Chondrocyte (in vitro differentiated cells): Measurements from ENCODE around the gene C1RL. TPM values are rescaled to one million over a fixed set of nuclear protein-coding genes. Genes with fewer than 3 reads are reported as not detected.

Experiments used
- DNase-seq: peaks from one replicate; pipeline ENCODE4 v3.0.0; 2021; ENCODE audit warnings: mixed read lengths, low spot score
- H3K27ac Mint-ChIP-seq: one replicate; pipeline ENCODE4 v1.8.0; 2021; ENCODE audit warnings: mild to moderate bottlenecking, moderate library complexity, mixed read lengths; ENCODE audit not compliant: unreplicated experiment
- H3K27me3 Mint-ChIP-seq: 2 replicates; pipeline ENCODE4 v1.8.0; 2021; ENCODE audit warnings: low read depth, mixed read lengths
- H3K36me3 Mint-ChIP-seq: 2 replicates; pipeline ENCODE4 v1.8.0; 2021; ENCODE audit warnings: low read depth, mixed read lengths
- H3K4me1 Mint-ChIP-seq: 2 replicates; pipeline ENCODE4 v1.8.0; 2021; ENCODE audit warnings: low read depth, mild to moderate bottlenecking, mixed read lengths
- H3K4me3 Mint-ChIP-seq: one replicate; pipeline ENCODE4 v1.8.0; 2021; ENCODE audit warnings: mild to moderate bottlenecking, moderate library complexity, mixed read lengths; ENCODE audit not compliant: unreplicated experiment
- H3K9me3 Mint-ChIP-seq: 2 replicates; pipeline ENCODE4 v1.8.0; 2021; ENCODE audit warnings: low read depth, mixed read lengths
- CTCF ChIP-seq: fragments of 200-600 bp; sonication (generic); IDR thresholded peaks from 2 replicates; pipeline ENCODE4 v1.5.0; 2021; ENCODE audit warnings: antibody characterized with exemption, mild to moderate bottlenecking, moderate library complexity
- total RNA-seq: library from RNA; stranded (reverse); gene quantifications from 3 replicates; pipeline ENCODE4 v1.2.1, GENCODE V29; 2021

C1RL gene
- total RNA-seq, 1 donor from 2014 or later: 21.0 TPM

GRCh38 chr12:7103837-7104584, 5.0 kb downstream of the C1RL start:
- no peak for DNase-seq
- H3K36me3 Mint-ChIP-seq: peaks cover 12% of the 10 kb centered on the region
- H3K27ac Mint-ChIP-seq: no peak overlapping the region
- no peak for TF ChIP-seq CTCF
- peaks cover 20% of the 10 kb centered on the region for H3K4me1 Mint-ChIP-seq
- no peaks in the 10 kb centered on the region for H3K27me3 Mint-ChIP-seq
- no peak overlapping the region for H3K4me3 Mint-ChIP-seq
- peaks cover 11% of the 10 kb centered on the region for H3K9me3 Mint-ChIP-seq

- Mint-ChIP-seq H3K9me3 (peaks cover 11% of the 10 kb centered on the region), H3K4me3 (no peak overlapping the region), H3K27me3 (no peaks in the 10 kb centered on the region), H3K27ac (no peak overlapping the region), H3K36me3 (peaks cover 16% of the 10 kb centered on the region), H3K4me1 (peaks cover 7% of the 10 kb centered on the region)
- TF ChIP-seq CTCF: no peak
- DNase-seq: no peak
These were observed 6.4 kb downstream of the C1RL start for GRCh38 chr12:7102582-7102981.

- Mint-ChIP-seq H3K36me3 (peaks cover 16% of the 10 kb centered on the region), H3K27ac (no peak overlapping the region), H3K27me3 (no peaks in the 10 kb centered on the region), H3K4me1 (peaks cover 7% of the 10 kb centered on the region), H3K4me3 (no peak overlapping the region), H3K9me3 (peaks cover 11% of the 10 kb centered on the region)
- DNase-seq: no peak
- no peak for TF ChIP-seq CTCF
These were observed 7.3 kb downstream of the C1RL start for GRCh38 chr12:7101694-7102131.

GRCh38 chr12:7101047-7101693, 7.8 kb downstream of the C1RL start:
- Mint-ChIP-seq H3K27ac (no peak overlapping the region), H3K4me3 (no peak overlapping the region), H3K4me1 (peaks cover 7% of the 10 kb centered on the region), H3K9me3 (peaks cover 7% of the 10 kb centered on the region), H3K36me3 (peaks cover 12% of the 10 kb centered on the region), H3K27me3 (peaks cover 1% of the 10 kb centered on the region)
- no peak for DNase-seq
- TF ChIP-seq CTCF: no peak

GRCh38 chr12:7100239-7100638, 8.8 kb downstream of the C1RL start:
- TF ChIP-seq CTCF: no peak

More at GRCh38 chr12:7100239-7100638, 8.8 kb downstream of the C1RL start:
- Mint-ChIP-seq H3K27ac (no peak overlapping the region), H3K27me3 (peaks cover 1% of the 10 kb centered on the region), H3K36me3 (peaks cover 8% of the 10 kb centered on the region), H3K4me3 (no peak overlapping the region), H3K4me1 (peaks cover 7% of the 10 kb centered on the region), H3K9me3 (no peaks in the 10 kb centered on the region)
- DNase-seq: no peak
